Erythroblast (primary cell): Measurements from ENCODE around the gene PPP1R14C.

Experiments used
- GATA1 ChIP-seq: IDR thresholded peaks from 2 replicates; pipeline ENCODE4 v1.6.1; 2011; ENCODE audit warnings: low read depth, mild to moderate bottlenecking, control low read depth, low read length, moderate library complexity
- POLR2A ChIP-seq: IDR thresholded peaks from 2 replicates; pipeline ENCODE4 v1.6.1; 2011; ENCODE audit warnings: mild to moderate bottlenecking, low read length

DNA sequence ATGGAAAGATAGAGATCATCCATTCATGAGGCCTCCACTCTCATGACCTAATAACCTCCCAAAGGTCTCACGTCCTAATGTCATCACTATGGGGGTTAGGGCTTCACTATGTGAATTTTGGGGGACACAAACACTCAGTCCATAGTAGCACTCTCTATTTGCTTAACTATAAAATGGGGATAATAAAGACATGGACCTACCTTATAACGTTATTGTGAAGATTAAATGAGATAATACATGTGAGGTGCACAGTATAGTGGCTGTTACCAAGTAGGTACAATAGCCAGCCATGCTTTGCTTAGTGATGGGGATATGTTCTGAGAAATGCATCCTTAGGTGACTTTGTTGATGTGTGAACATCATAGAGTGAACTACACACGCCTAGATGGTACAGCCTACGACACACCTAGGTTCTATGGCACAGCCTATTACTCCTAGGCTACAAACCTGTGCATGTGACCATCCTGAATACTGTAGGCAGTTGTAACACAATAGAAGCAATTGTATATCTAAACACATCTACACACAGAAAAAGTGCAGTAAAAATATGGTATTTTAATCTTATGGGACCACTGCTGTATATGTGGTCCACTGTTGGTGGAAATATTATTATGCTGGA, 39.7 kb downstream of the PPP1R14C start:
- no peak for TF ChIP-seq POLR2A
- TF ChIP-seq GATA1, result no peak
